ENCODE data around the gene CDKN2B-AS1. TPM values are rescaled to one million over a fixed set of nuclear protein-coding genes. Genes with fewer than 3 reads are reported as not detected.

The CDKN2B-AS1 gene
- total and polyA plus RNA-seq, 2 experiments from 2014 or later: 0.14 TPM; not detected in 1

- Histone ChIP-seq H3K27me3 (ENCODE audit: insufficient read depth) (no peaks in the 10 kb centered on the region), H3F3A (replicated peaks; ENCODE audit: low read depth) (no peaks in the 10 kb centered on the region), H3K36me3 (ENCODE audit: insufficient read depth) (no peaks in the 10 kb centered on the region), H4K20me1 (replicated peaks; ENCODE audit: insufficient read depth) (no peaks in the 10 kb centered on the region), H3K27ac (ENCODE audit: low read depth) (no peak overlapping the region), H3K4me2 (no peak overlapping the region), H3K4me1 (ENCODE audit: insufficient read depth) (no peaks in the 10 kb centered on the region), H3K4me3 (no peak overlapping the region), H2AFZ (no peak overlapping the region), H3K79me2 (replicated peaks; ENCODE audit: insufficient read depth) (no peaks in the 10 kb centered on the region), H3K9me2 (ENCODE audit: insufficient read depth) (no peaks in the 10 kb centered on the region)
- TF ChIP-seq ETS1 (IDR thresholded peaks at IDR 0.05): no peak
- no peak for TF ChIP-seq CREB1 (CRISPR knock-in tag; IDR thresholded peaks at IDR 0.05; ENCODE audit: low read depth)
- no peak for TF ChIP-seq CTCF (conservative IDR thresholded peaks at IDR 0.05; ENCODE audit: low read depth in 2 of 2)
- TF ChIP-seq, protein P1, sequence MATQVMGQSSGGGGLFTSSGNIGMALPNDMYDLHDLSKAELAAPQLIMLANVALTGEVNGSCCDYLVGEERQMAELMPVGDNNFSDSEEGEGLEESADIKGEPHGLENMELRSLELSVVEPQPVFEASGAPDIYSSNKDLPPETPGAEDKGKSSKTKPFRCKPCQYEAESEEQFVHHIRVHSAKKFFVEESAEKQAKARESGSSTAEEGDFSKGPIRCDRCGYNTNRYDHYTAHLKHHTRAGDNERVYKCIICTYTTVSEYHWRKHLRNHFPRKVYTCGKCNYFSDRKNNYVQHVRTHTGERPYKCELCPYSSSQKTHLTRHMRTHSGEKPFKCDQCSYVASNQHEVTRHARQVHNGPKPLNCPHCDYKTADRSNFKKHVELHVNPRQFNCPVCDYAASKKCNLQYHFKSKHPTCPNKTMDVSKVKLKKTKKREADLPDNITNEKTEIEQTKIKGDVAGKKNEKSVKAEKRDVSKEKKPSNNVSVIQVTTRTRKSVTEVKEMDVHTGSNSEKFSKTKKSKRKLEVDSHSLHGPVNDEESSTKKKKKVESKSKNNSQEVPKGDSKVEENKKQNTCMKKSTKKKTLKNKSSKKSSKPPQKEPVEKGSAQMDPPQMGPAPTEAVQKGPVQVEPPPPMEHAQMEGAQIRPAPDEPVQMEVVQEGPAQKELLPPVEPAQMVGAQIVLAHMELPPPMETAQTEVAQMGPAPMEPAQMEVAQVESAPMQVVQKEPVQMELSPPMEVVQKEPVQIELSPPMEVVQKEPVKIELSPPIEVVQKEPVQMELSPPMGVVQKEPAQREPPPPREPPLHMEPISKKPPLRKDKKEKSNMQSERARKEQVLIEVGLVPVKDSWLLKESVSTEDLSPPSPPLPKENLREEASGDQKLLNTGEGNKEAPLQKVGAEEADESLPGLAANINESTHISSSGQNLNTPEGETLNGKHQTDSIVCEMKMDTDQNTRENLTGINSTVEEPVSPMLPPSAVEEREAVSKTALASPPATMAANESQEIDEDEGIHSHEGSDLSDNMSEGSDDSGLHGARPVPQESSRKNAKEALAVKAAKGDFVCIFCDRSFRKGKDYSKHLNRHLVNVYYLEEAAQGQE (IDR thresholded peaks at IDR 0.05; ENCODE audit: unreplicated experiment): no peak
- no peaks in the 10 kb centered on the region for H3K4me1 Mint-ChIP-seq
- no peak overlapping the region for H3K27ac Mint-ChIP-seq
- H3K27me3 Mint-ChIP-seq (ENCODE audit: insufficient read depth, low read depth, poor library complexity): peaks cover 2% of the 10 kb centered on the region
- ATAC-seq (no peak), DNase-seq (ENCODE audit: low spot score) (no peak)
- no peak overlapping the region for H3K4me3 Mint-ChIP-seq
- H3K9me3 Mint-ChIP-seq: no peaks in the 10 kb centered on the region
- H3K36me3 Mint-ChIP-seq (ENCODE audit: low read depth): no peaks in the 10 kb centered on the region
These were observed 162.7 kb downstream of the CDKN2B-AS1 start for GRCh38 chr9:22157276-22157675.

GRCh38 chr9:22157828-22158227 lies 163.2 kb downstream of the CDKN2B-AS1 start:
- no peaks in the 10 kb centered on the region for H3K9me2 ChIP-seq (ENCODE audit: insufficient read depth)
- H3K4me1 ChIP-seq (ENCODE audit: insufficient read depth): no peaks in the 10 kb centered on the region
- no peak overlapping the region for H3K4me2 ChIP-seq
- no peaks in the 10 kb centered on the region for H3K27me3 ChIP-seq (ENCODE audit: insufficient read depth)
- DNase-seq (ENCODE audit: low spot score) (no peak), ATAC-seq (no peak)
- H3F3A ChIP-seq (replicated peaks; ENCODE audit: low read depth): no peaks in the 10 kb centered on the region
- H2AFZ ChIP-seq: no peak overlapping the region
- no peaks in the 10 kb centered on the region for H3K4me1 Mint-ChIP-seq
- H3K27ac Mint-ChIP-seq: no peak overlapping the region
- H3K4me3 Mint-ChIP-seq: no peak overlapping the region
- no peaks in the 10 kb centered on the region for H3K9me3 Mint-ChIP-seq
- no peak overlapping the region for H3K27ac ChIP-seq (ENCODE audit: low read depth)
- peaks cover 2% of the 10 kb centered on the region for H3K27me3 Mint-ChIP-seq (ENCODE audit: insufficient read depth, low read depth, poor library complexity)
- no peak overlapping the region for H3K4me3 ChIP-seq
- H3K79me2 ChIP-seq (replicated peaks; ENCODE audit: insufficient read depth): no peaks in the 10 kb centered on the region
- no peaks in the 10 kb centered on the region for H3K36me3 Mint-ChIP-seq (ENCODE audit: low read depth)
- no peaks in the 10 kb centered on the region for H4K20me1 ChIP-seq (replicated peaks; ENCODE audit: insufficient read depth)
- H3K36me3 ChIP-seq (ENCODE audit: insufficient read depth): no peaks in the 10 kb centered on the region
- TF ChIP-seq STAT1 (IDR thresholded peaks at IDR 0.05; ENCODE audit: unreplicated experiment): no peak
- no peak for TF ChIP-seq ETS1 (IDR thresholded peaks at IDR 0.05)
- TF ChIP-seq ZNF331 (CRISPR knock-in tag; IDR thresholded peaks at IDR 0.05; ENCODE audit: low read depth): no peak
- no peak for TF ChIP-seq CREB1 (CRISPR knock-in tag; IDR thresholded peaks at IDR 0.05; ENCODE audit: low read depth)
- no peak for TF ChIP-seq POLR2AphosphoS5 (IDR thresholded peaks at IDR 0.05; ENCODE audit: low read depth)
- no peak for TF ChIP-seq ZNF114 (CRISPR knock-in tag; IDR thresholded peaks at IDR 0.05)

Data from GM23338 (cell line).